NCI-H446 treated with DMSO at 0.1 percent for 48 hours (cell line): ENCODE data around the gene GREM1.

ENCODE experiments used
- DNase-seq: peaks from one replicate; lab custom pipeline; 2025; lab: John Stamatoyannopoulos, UW

Gene GREM1

DNA sequence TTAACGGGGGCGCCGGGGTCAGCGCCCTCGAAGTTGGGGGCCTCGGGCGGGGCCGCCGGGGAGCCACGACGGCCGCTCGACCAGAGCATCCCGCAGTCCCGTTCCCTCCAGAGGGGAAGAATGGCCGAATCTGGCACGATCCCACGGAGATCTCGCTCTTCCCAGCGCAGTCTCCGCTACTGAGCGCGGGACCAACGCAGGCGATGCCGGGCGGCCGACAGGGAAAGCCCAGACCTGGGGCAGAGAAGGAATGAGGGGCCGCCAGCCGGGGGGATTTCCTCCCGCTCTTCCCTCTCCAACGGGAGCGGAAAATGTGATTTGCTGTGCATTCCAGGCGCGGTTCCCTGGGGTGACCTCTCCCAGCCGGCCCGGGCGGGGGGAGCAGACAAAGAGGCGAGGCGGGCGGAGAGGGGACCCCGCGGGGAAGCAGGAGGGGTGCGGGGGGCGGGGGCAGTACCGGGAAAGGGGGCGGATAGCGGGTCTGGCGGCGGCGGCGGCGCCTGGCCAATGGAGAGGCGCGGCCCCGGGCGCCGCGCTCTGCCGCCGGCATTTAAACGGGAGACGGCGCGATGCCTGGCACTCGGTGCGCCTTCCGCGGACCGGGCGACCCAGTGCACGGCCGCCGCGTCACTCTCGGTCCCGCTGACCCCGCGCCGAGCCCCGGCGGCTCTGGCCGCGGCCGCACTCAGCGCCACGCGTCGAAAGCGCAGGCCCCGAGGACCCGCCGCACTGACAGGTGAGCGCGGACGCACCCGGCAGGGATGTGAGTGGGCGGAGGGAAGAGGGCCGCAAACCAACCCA is at the start of gene GREM1:
Gene GREM1, plus strand, starts transcription at position 579 of the 801 bp plus-strand sequence. CDS start 12,687 bp downstream, outside the sequence.
- DNase-seq: no peak

GRCh38 chr15:32668942-32669341 is 48.9 kb upstream of the GREM1 start:
- DNase-seq: no peak

GRCh38 chr15:32669896-32670611 is 47.8 kb upstream of the GREM1 start:
- DNase-seq: no peak

DNA sequence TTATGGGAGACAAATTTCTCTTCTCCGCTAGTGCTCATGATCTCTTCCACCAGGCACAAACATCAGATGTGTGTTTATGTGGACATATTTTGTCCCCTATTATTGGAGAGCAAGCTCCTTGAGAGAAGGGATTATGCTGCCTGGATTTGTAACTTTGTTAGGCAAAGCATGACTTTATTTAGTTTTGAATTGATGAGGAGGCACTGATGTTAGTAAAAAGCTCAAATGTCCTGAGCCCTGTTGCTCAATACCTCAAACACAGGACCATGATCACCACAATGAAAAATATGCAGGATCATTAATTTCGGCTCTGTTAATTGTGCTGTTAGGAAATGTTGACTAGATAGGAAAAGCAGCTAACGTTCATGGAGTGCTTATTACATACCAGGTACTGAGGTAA is 47.2 kb upstream of the GREM1 start:
- no peak for DNase-seq

GRCh38 chr15:32671339-32672325 is 46.2 kb upstream of the GREM1 start:
- no peak for DNase-seq

DNA sequence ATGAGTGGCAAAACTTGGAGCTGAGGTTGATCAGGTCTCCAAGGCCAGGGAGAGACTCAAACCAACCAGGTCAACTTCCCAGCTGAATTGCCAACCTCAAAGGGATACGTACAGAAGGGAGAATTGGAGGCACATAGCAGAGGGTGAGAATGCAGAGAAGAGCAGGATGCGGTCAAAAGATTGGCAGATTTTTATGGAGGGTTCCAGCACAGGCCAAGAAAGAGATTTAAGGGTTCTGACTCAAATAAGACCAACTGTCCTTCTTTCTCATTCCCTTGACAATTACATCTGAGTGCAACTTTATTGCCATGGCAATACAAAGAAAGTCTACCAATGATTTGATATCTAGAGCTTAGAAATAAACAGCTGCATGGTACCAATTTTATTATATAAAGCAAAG is 43.1 kb upstream of the GREM1 start:
- DNase-seq: no peak

- no peak for DNase-seq
These were observed 42.3 kb upstream of the GREM1 start for GRCh38 chr15:32675466-32675865.

DNA sequence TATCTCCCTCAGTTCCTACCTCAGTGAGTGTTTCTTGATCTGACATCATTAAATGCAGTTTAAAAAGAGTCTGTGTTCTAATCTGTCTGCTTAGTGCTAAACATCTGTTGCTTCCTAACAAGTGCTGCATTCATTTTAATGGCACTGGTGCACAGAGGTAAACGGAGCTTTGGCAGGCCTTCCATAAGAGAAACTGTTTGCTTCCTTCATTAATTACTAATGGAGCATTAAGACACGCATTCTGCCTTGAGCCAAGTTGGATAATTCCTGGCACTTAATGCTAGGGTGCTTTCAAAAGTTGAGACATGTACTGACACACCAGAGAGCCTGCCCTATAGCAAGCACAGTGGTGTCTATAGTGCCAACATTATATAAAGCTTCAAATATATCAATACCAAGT is 41.6 kb upstream of the GREM1 start:
- peak; percentile 55 for DNase-seq

GRCh38 chr15:32677238-32677750 is 40.5 kb upstream of the GREM1 start:
- no peak for DNase-seq

- DNase-seq: no peak
These were observed 38.5 kb upstream of the GREM1 start for GRCh38 chr15:32679298-32679690.

DNA sequence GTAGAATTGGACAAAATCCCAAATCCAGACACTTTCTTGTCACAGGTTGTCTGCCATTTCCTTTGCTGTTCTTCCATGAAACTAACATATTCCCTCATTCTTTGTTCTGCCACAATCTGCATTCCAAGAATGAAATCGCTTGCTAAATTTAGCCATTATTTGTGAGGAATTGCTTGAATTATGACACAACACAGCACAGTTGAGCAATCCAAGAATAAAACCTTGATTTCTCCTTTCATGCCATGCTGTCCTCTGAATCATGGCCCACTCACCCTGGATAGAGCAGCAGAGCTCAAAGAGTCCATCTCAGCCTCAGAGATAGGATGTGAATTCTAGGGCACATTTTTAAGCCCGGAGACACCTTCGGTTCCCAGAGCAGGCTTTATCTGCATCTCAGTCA is 35.2 kb upstream of the GREM1 start:
- no peak for DNase-seq

DNA sequence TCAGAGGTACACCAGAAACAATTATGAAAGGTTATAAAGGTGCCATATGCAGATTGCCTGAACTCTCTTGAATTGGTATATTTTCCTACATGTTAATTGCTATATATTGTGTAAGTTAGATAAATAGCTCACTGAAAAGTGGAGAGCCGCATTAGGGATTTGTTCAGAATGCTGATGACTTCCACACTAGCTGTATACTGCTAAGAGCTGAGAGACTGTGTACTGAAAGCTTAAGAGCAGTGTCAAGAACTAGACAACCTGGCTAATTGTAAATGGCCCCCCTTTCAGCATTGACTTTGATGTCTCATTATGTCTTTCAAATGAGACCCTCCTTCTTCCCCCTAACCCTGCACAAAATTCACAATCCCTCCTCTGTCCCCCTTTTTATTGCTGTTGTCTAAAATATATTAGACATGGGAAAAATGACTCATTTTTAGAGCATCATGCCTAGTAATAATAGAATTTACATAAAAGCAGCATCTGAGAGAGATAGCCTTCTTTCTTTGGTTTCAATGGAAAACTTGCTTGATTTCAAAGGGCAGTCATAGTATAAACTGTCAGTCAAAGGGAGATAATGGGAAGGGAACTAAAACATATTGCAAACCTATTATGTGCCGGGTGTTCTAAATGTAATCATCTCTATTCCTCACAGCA is 34.7 kb upstream of the GREM1 start:
- no peak for DNase-seq

- peak; percentile 53 for DNase-seq
These were observed 33.8 kb upstream of the GREM1 start for GRCh38 chr15:32683906-32684584.

GRCh38 chr15:32685576-32685975 is 32.2 kb upstream of the GREM1 start:
- DNase-seq: no peak

- no peak for DNase-seq
These were observed 30.2 kb upstream of the GREM1 start for GRCh38 chr15:32687556-32687955.

DNA sequence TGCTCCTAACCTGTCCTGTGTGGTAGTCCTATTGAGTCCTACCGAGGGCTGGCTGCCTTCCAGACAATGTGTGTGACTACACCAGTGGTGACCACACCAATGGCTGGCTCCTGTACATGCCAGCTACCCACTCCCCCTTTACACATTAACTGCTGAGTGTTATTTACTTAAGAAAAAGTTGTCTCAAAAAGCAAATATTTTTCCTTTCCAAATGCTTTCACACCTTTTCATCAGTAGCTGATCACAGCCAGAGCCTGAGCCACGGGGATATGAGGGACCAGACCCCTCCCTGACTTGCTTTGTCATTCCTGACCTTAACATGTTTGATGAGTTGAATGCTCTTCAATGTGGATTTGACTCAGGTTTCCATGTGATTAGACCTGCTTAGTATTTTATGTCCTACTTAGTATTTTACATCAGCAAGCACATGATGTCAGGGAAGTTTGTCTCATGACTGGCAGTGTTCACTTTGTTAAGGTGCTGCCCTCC is 29.6 kb upstream of the GREM1 start:
- no peak for DNase-seq

DNA sequence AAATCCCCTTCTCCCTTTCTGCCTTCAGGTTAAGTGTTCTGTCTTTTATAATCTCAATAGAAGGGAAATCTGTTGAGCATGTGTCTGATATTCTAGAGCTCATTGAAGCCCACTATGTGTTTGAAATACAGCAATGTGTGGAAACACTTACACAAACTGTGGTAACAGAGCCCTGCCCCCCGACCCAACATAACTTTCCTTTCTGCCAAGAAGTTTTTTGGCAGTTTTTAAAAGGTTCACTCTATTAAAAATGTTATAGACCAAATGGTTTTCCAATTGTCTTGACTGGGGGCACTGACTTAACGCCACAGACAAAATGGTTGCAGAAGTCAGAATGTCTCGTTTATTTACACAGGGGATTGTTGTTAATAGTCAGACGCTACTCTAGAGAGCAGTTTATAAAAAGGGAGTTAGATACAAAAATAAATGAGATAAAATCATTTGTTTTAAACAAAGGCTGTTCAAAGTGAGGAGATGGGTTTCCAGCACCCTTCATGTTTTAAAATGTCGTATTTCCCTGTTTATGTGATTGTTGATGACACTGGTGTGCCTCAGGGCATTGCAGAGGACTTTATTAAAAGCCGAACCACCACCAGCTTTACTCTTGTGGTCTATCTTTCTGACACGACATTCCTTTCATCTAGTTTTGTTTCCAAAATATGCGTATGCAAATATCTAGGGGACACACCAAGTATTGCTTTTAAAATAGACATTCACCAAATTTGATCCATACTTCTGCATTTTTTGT is 26.7 kb upstream of the GREM1 start:
- DNase-seq: no peak

- DNase-seq: no peak
These were observed 26.1 kb upstream of the GREM1 start for GRCh38 chr15:32691689-32692038.

DNA sequence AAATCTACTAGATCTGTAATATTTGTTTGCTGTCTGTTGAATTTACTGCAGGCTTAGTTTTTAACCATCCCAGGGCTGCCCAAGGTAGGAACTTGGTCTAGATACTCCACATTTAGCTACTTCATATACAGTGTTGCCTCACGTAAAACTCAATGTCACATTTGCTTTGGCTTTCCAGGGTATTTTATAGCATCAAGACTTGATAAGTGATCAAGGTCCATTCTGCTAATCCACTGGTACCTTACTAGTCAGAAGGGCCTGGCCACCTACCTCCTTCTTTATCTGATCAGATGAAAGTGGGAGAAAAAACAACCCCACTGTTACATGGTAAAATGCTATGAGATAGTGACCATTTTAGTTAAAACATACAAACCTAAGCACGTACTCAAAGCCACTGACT is 25.5 kb upstream of the GREM1 start:
- DNase-seq: no peak
